ENCODE measurements around the gene SH2D3C. TPM values are rescaled to one million over a fixed set of nuclear protein-coding genes. Genes with fewer than 3 reads are reported as not detected.

The SH2D3C gene
- total RNA-seq, 4 donors from 2014 or later = 2.6 to 10.1 (median 3.9) TPM

- Histone ChIP-seq H3K4me3 (no peak overlapping the region), H3K27ac (no peak overlapping the region), H3K4me1 (peaks cover 0 to under 1% (median 0%) of the 10 kb centered on the region in 4 donors), H3K9me3 (no peaks in the 10 kb centered on the region), H3K27me3 (no peaks in the 10 kb centered on the region), H3K36me3 (no peaks in the 10 kb centered on the region)
- in situ Hi-C loops (cut with MboI; ENCODE audit: low pct_ligation_motif_present in 1 of 4, low pct_unique_long_range_greater_than_20kb in 1 of 4, low sequenced_read_pairs in 3 of 4) (no loop called here), intact Hi-C loops (cut with DNase I; ENCODE audit: low total_unique reads) (no loop called here)
- TF ChIP-seq POLR2AphosphoS5 (IDR thresholded peaks at IDR 0.05) (no peak), POLR2A (IDR thresholded peaks at IDR 0.05) (no peak), EP300 (IDR thresholded peaks at IDR 0.05; ENCODE audit: low read depth) (no peak)
- no peak for DNase-seq
- 86 to 94% methylated on average over 4 of the region's 4 CpGs for WGBS, 2 donors (ENCODE audit: low coverage in 1 of 2)
These were observed 84.8 kb downstream of the SH2D3C start for GRCh38 chr9:127693697-127694096.

DNA sequence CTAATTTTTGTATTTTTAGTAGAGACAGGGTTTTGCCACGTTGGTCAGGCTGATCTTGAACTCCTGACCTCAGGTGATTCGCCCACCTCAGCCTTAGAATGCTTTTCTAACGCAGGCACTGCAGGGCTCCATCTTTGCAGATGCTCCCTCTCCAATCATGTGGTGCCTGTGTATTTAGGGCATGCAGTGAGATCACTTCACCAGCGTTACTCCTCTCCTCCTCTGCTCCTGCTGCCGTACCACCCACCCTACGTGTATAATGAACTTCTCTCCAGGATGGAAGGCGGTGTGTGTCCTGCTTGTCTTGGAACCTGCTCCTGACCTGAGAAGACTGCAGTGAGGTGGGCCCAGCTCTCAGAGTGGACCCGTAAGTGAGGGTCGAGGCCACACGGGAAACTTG lies 85.3 kb downstream of the SH2D3C start:
- intact Hi-C loops (cut with DNase I; ENCODE audit: low total_unique reads) = no loop called here
- Histone ChIP-seq H3K27ac (no peak overlapping the region), H3K27me3 (no peaks in the 10 kb centered on the region), H3K4me1 (no peaks in the 10 kb centered on the region), H3K36me3 (no peaks in the 10 kb centered on the region), H3K9me3 (no peaks in the 10 kb centered on the region), H3K4me3 (no peak overlapping the region)
- WGBS, 2 donors (ENCODE audit: low coverage in 1 of 2) = 84 to 94% methylated on average over 6 to 10 of the region's 10 CpGs
- DNase-seq = no peak
- in situ Hi-C loops (cut with MboI; ENCODE audit: low pct_ligation_motif_present in 1 of 4, low pct_unique_long_range_greater_than_20kb in 1 of 4, low sequenced_read_pairs in 3 of 4) = no loop called here
- TF ChIP-seq POLR2AphosphoS5 (IDR thresholded peaks at IDR 0.05) (no peak), POLR2A (IDR thresholded peaks at IDR 0.05) (no peak), EP300 (IDR thresholded peaks at IDR 0.05; ENCODE audit: low read depth) (no peak), CTCF (IDR thresholded peaks at IDR 0.05) (no peak)

DNA sequence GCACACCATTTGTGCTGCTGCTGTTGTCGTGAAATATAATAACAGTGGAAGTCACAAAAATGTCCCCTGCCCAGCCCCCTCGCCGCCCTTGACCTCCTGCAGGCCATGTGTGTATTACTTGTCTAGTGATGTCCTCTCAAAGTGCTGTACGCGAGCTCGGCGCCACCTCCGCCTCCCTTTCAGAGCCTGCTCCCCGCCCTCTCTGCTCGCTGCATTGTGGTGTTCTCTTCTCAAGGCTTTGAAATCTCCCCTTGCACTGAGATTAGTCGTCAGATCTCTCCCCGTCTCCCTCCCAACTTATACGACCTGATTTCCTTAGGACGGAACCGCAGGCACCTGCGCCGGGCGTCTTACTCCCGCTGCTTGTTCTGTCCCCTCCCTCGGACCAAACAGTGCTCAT lies 86.4 kb downstream of the SH2D3C start:
- WGBS, 2 donors (ENCODE audit: low coverage in 1 of 2) = 85 to 88% methylated on average over 9 to 20 of the region's 20 CpGs
- H3K4me1 ChIP-seq = no peaks in the 10 kb centered on the region
- no peak for DNase-seq
- H3K4me3 ChIP-seq = no peak overlapping the region
- in situ Hi-C loops (cut with MboI; ENCODE audit: low pct_ligation_motif_present in 1 of 4, low pct_unique_long_range_greater_than_20kb in 1 of 4, low sequenced_read_pairs in 3 of 4) (no loop called here), intact Hi-C loops (cut with DNase I; ENCODE audit: low total_unique reads) (no loop called here)
- no peaks in the 10 kb centered on the region for H3K36me3 ChIP-seq
- no peaks in the 10 kb centered on the region for H3K27me3 ChIP-seq
- H3K27ac ChIP-seq = no peak overlapping the region
- H3K9me3 ChIP-seq = no peaks in the 10 kb centered on the region
- no peak for TF ChIP-seq CTCF (IDR thresholded peaks at IDR 0.05)
- no peak for TF ChIP-seq POLR2A (IDR thresholded peaks at IDR 0.05)
- no peak for TF ChIP-seq EP300 (IDR thresholded peaks at IDR 0.05; ENCODE audit: low read depth)
- no peak for TF ChIP-seq POLR2AphosphoS5 (IDR thresholded peaks at IDR 0.05)

GRCh38 chr9:127690735-127691134 lies 87.7 kb downstream of the SH2D3C start:
- in situ Hi-C loops (cut with MboI; ENCODE audit: low pct_ligation_motif_present in 1 of 4, low pct_unique_long_range_greater_than_20kb in 1 of 4, low sequenced_read_pairs in 3 of 4) = no loop called here
- no peaks in the 10 kb centered on the region for H3K27me3 ChIP-seq
- no peaks in the 10 kb centered on the region for H3K36me3 ChIP-seq
- H3K27ac ChIP-seq = no peak overlapping the region
- no peak for DNase-seq
- TF ChIP-seq EP300 (IDR thresholded peaks at IDR 0.05; ENCODE audit: low read depth) (no peak), CTCF (IDR thresholded peaks at IDR 0.05) (no peak), POLR2A (IDR thresholded peaks at IDR 0.05) (no peak), POLR2AphosphoS5 (IDR thresholded peaks at IDR 0.05) (no peak)
- intact Hi-C loops (cut with DNase I; ENCODE audit: low total_unique reads) = no loop called here
- no peak overlapping the region for H3K4me3 ChIP-seq
- H3K4me1 ChIP-seq = no peaks in the 10 kb centered on the region
- no peaks in the 10 kb centered on the region for H3K9me3 ChIP-seq
- 90 to 96% methylated on average over 7 to 10 of the region's 10 CpGs for WGBS, 2 donors (ENCODE audit: low coverage in 1 of 2)

DNA sequence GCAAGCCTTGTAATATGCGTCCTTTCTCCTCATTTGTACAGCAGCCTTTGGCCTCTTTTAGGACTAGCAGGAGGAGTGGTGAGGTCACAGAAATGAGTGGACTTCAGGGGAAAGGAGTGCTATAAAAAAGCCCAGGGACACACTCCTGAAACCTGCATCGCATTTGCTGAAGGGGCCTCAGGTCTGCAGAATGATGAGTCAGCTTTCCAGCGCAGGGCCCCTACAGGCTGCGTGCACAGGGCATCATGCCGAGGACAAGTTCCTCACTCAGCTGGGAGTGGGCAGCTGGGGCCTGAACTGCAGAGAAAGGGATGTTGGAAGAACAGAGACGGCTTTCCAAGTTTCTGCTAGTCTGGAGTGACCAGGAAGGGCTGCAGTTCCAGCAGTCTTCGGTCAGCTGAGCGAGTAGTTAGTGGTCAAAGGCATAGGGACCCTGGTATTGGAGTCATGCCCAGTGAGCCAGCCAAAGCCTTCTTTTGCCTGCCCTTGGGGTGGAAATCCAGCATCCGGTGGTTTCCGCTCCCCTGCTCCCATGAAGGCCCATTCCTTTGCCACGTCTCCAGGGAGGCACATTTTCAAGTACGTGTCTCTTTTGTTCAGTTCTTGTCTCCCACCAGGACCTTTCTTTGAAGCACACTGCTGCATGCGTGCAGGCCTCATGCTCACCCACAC lies 89.0 kb downstream of the SH2D3C start:
- no peak for DNase-seq
- Histone ChIP-seq H3K4me1 (no peaks in the 10 kb centered on the region), H3K36me3 (no peaks in the 10 kb centered on the region), H3K9me3 (no peaks in the 10 kb centered on the region), H3K27me3 (no peaks in the 10 kb centered on the region), H3K27ac (no peak overlapping the region), H3K4me3 (no peak overlapping the region)
- in situ Hi-C loops (cut with MboI; ENCODE audit: low pct_ligation_motif_present in 1 of 4, low pct_unique_long_range_greater_than_20kb in 1 of 4, low sequenced_read_pairs in 3 of 4) = no loop called here
- 94 to 100% methylated on average over 1 to 13 of the region's 13 CpGs for WGBS, 2 donors (ENCODE audit: low coverage in 1 of 2)
- TF ChIP-seq POLR2A (IDR thresholded peaks at IDR 0.05) = no peak
- intact Hi-C loops (cut with DNase I; ENCODE audit: low total_unique reads) = no loop called here

Other genes starting within 250 kb of the SH2D3C start
- 100 to 1,000 TPM in 1 of 4 donors, 10 to 100 TPM in 2, 1 to 10 TPM in 1; 7.9 to 193 (median 13.3) TPM for gene STXBP1, start 166.4 kb downstream of the SH2D3C start, total RNA-seq
- gene CFAP157, start 71.7 kb downstream of the SH2D3C start, total RNA-seq = not detected
- 1 to 10 TPM; 2.4 to 9.7 (median 6.2) TPM for gene PTRH1, start 63.0 kb downstream of the SH2D3C start, total RNA-seq
- not detected for gene TTC16, start 62.6 kb downstream of the SH2D3C start, total RNA-seq
- 100 to 1,000 TPM in 1 of 4 donors, 10 to 100 TPM in 3; 31.4 to 126 (median 48.1) TPM for gene TOR2A, start 43.4 kb downstream of the SH2D3C start, total RNA-seq
- gene CDK9, start 7.4 kb upstream of the SH2D3C start, total RNA-seq = 10 to 100 TPM; 32.6 to 78.9 (median 49.3) TPM
- gene FPGS, start 24.2 kb upstream of the SH2D3C start, total RNA-seq = 100 to 1,000 TPM in 1 of 4 donors, 10 to 100 TPM in 3; 31.4 to 144 (median 74.8) TPM
- 10 to 100 TPM; 10.6 to 23.9 (median 17.0) TPM for gene ENG, start 76.0 kb upstream of the SH2D3C start, total RNA-seq
- gene AK1, start 99.0 kb upstream of the SH2D3C start, total RNA-seq = 100 to 1,000 TPM in 1 of 4 donors, 10 to 100 TPM in 3; 24.7 to 110 (median 62.4) TPM
- 10 to 100 TPM; 41.0 to 80.4 (median 75.7) TPM for gene ST6GALNAC6, start 120.9 kb upstream of the SH2D3C start, total RNA-seq
- gene ST6GALNAC4, start 138.4 kb upstream of the SH2D3C start, total RNA-seq = 10 to 100 TPM; 16.7 to 66.1 (median 47.3) TPM
- gene PIP5KL1, start 152.1 kb upstream of the SH2D3C start, total RNA-seq = 1 to 10 TPM in 1 of 4 donors, not detected in 3; 4.6 TPM
- gene DPM2, start 159.2 kb upstream of the SH2D3C start, total RNA-seq = 100 to 1,000 TPM in 1 of 4 donors, 10 to 100 TPM in 3; 20.6 to 249 (median 26.3) TPM
- 100 to 1,000 TPM in 2 of 4 donors, 10 to 100 TPM in 2; 77.0 to 230 (median 96.7) TPM for gene EEIG1, start 202.3 kb upstream of the SH2D3C start, total RNA-seq

Data from transverse colon (tissue), 4 donors.